NCI-H187 treated with DMSO at 0.1 percent for 48 hours (cell line): ENCODE data around the gene SLC16A13.
"Not testable (repeated sequence)": the region's sequence is repeated elsewhere in the genome, so short reads cannot be mapped to it uniquely, and the experiment has no call there.

Experiments
- DNase-seq: peaks from one replicate; lab custom pipeline; 2025; lab: John Stamatoyannopoulos, UW

Gene SLC16A13, protein sequence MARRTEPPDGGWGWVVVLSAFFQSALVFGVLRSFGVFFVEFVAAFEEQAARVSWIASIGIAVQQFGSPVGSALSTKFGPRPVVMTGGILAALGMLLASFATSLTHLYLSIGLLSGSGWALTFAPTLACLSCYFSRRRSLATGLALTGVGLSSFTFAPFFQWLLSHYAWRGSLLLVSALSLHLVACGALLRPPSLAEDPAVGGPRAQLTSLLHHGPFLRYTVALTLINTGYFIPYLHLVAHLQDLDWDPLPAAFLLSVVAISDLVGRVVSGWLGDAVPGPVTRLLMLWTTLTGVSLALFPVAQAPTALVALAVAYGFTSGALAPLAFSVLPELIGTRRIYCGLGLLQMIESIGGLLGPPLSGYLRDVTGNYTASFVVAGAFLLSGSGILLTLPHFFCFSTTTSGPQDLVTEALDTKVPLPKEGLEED

DNA sequence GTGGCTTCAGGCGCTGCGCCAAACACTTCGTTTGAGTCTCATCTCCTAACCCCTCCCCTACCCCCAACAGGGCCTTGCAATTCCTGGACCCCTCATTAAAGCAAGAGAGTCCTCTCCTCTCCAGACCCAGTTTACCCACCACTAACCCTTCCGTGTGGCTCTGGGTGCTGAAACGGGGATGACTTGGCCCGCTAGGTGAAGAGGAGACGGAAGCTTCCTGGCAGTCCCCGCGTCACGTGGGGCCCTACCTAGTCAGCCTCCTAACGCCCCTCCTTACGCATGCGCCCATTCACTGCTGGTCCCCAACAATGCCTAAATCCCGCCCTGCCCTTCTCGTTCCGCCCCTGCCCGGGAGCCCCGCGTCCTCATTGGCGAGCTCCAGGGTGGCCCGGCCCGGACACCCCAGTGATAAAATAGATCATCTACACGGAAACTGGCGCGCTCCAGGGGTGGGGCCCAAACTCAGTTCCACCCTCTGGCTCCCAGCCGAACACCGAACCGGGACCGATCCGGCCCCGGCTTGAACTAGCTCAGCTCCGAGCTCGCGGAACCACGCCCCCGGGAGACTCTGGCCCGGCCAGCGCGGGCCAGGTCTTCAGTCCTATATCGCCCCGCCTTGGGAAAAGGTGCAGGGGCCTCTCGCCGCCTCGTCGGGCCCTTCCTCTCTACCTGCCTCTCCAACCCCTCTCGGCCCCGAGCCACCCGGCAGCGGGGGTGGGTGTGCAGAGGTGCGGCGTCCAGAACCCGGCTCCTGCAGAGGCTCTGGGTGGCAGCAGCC is at the start of gene SLC16A13:
Gene SLC16A13 (plus strand): TSS at position 425 of the 778 bp plus-strand sequence. CDS start 368 bp downstream, outside the sequence.
- DNase-seq: peak; percentile 67

DNA sequence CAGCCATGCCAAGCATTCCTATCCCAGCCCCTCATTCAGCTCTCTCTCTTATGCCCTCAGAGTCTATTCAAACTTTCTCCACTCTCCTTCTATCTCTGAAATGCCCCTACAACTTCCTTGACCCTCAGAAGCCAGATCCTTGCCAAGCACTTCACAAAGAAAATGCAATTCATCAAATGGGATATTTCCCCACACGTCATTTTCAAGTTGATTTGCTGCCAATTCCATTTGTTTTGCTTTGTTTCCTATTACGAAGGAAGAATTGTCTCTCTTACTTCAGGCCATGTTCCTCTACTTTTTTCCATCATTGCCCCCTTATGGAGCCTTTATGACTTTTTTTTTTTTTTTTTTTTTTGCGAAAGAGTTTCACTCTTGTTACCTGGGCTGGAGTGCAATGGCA is 49.1 kb upstream of the SLC16A13 start:
- no peak for DNase-seq

DNA sequence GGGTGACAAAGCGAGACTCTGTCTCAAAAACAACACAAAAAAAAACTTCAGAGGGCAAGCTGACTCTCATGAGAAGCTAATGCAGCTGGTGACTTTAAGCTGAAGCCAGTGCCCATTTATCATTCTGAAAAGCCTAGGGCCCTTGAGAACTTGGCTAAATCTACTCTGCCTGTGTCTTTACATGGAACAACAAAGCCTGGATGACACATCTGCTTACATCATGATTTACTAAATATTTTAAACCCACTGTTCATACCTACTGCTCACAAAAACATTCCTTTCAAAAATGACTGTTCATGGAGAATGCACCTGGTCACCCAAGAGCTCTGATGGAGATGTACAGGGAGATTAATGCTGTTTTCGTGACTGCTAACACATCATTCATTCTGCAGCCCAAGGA is 46.0 kb upstream of the SLC16A13 start:
- DNase-seq: no peak

DNA sequence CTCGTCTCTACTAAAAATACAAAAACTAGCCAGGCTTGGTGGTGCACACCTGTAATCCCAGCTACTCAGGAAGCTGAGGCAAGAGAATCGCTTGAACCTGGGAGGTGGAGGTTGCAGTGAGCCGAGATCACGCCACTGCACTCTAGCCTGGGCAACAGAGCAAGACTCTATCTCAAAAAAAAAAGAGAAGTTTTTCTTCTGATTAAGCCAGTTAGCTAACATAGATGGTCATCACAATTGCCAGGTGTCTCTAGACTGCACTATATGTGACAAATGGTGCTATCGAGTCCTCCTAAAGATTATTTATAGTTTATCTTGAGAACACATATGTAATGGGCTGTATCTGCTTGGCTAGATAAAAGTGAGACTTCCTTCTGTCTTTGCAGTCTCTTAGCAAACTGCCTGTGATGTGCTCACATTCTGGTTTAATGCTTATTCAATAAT is 42.2 kb upstream of the SLC16A13 start:
- not testable (repeated sequence) for DNase-seq

DNA sequence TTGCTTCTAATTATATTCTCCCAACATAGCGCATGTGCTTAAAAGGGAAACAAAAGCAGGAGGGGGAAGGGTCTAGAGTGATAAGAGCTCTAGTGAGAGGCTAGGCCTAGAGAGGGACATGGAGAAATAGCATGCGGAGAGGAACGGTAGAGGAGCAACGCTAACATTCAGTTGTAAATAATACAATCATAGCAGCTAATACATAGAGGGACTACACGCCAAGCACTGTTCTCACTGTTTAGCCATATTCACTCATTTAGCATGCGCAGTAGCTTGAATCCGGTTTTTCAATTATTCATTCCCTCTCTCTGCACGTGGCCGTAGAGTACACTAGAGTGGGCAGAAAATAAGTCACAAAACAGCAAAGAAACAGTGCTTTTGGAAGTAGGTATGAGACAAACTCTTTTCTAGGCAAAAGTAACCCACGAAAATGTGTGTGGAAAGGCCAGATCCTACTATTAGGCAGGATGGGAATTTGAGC is 41.7 kb upstream of the SLC16A13 start:
- DNase-seq: no peak

DNA sequence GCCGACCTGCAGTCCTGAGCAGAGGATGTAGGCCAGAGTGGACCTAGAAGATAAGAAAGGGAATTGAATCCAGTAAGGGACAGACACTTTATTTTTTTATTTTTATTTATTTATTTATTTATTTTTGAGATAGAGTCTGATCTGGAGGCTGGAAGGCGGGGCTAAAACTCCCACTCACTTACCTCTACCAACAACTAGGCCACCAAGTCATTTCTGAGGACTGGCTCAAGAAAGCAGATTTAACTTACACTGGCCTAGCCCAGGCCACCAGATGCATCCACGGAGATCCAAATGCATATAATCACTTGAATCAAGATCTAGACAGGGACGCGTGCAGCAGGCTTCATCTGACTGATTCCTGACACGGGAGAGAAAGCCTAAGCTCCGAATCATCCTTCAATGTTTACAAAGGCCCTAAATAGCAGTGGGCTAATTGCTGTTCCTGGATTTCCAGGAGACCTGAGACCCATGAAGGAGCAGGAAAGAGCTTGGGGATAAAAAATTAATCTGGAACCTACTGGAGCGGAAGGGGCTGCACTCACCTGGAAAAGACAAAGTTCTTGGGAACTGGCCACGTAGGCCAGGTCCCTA is 41.1 kb upstream of the SLC16A13 start:
- DNase-seq: no peak

DNA sequence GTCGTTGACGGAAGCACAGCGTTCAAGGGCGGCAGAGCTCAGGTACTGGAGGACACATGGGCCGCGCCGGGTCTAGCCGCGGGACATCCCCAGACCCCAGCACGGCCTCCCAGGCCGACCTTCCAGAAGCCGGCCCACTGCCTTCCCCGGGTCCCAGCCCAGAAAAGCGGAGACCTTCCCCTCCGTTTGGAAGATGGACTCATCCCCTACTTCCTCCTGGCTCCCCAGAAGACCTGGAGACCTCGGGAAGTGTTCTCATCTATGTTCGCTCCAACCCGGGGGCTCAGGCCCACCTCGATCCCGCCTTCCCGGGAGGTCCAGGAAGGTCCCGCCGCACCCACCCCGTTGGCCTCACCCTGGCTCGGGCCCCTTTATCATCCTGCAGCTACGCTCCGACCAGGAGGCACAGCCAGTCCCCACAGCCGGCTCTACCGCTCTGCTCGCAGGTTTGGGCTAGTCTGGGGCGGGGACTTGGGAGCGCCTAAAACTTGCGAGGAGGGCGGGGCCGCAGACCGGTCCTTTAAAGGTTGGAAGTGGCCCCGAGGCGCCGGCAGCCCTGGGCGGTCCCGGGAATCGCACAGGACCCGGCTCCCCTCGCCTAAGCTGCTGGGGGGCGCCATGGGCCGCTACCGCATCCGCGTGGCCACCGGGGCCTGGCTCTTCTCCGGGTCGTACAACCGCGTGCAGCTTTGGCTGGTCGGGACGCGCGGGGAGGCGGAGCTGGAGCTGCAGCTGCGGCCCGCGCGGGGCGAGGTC is 40.1 kb upstream of the SLC16A13 start, which contains the start of gene ALOX12:
Gene ALOX12 (plus strand): TSS at position 550 of the 756 bp plus-strand sequence. CDS start 69 bp downstream, at position 619.
- DNase-seq: no peak

DNA sequence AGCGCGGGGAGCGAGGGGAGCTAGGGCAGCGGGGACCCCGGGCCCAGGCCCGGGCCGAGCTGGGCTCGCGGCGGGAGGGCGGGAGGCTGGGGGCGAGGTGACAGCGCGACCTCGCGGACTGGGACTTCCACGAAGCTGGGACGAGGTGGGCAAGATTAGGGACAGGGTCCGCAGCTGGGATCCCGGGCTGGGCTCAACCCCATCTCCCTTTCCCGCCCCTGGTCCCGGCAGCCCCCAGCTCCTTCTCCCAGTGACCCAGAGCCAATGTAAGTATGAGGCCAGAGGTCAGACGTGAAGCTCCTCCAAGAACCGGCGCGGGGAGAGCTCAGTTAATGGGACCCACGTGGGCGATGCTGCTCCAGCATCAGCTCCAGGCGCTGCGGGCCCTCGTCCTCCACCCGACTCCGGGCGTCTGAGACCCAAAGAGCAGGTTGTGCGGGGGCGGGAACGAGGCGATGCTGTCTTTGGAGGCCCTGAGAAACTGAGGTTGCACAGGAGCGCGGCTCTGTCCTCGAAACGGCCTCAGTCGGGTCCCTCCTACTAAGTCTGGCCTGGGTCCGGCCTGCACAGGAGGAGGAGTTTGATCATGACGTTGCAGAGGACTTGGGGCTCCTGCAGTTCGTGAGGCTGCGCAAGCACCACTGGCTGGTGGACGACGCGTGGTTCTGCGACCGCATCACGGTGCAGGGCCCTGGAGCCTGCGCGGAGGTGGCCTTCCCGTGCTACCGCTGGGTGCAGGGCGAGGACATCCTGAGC is 39.4 kb upstream of the SLC16A13 start:
- DNase-seq: no peak

DNA sequence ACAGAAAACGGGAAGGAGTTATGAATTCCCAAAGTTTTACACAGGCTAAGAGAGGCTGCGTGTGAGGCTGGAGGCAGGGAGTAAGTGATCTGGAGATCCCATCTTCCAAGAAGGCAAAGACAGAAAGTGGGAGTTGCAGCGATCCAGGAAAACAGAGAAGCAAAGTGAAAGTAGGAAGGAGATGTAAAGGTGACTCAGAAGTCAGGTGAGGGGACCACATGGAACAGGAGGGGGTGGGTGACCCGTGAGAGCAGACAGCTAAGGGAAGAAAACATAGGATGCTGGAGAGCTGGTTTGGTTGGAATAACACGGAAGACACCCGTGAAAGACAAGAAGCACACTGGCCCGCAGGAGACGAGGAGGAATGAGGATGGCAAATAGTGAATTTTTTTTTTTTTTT is 38.6 kb upstream of the SLC16A13 start:
- DNase-seq: no peak

DNA sequence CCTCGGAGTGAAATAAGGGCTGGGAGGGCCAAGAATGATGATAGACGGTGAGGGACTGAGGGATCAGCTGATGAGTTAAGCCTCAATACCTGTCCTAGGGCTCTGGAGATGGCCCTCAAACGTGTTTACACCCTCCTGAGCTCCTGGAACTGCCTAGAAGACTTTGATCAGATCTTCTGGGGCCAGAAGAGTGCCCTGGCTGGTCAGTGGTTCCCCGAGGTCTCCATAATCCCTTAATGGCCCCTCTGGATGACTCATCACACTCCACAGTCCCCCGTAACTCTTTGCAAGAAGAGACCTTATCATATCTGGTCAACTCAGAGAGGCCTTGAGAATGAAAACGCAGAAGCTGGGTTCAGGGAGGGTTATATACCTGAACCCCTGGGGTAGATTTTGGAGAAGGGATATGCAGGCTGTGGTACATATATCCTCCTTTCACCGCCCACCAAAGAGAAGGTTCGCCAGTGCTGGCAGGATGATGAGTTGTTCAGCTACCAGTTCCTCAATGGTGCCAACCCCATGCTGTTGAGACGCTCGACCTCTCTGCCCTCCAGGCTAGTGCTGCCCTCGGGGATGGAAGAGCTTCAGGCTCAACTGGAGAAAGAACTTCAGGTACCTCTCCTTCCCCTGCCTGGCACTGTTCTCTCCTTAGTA is 36.8 kb upstream of the SLC16A13 start:
- no peak for DNase-seq

DNA sequence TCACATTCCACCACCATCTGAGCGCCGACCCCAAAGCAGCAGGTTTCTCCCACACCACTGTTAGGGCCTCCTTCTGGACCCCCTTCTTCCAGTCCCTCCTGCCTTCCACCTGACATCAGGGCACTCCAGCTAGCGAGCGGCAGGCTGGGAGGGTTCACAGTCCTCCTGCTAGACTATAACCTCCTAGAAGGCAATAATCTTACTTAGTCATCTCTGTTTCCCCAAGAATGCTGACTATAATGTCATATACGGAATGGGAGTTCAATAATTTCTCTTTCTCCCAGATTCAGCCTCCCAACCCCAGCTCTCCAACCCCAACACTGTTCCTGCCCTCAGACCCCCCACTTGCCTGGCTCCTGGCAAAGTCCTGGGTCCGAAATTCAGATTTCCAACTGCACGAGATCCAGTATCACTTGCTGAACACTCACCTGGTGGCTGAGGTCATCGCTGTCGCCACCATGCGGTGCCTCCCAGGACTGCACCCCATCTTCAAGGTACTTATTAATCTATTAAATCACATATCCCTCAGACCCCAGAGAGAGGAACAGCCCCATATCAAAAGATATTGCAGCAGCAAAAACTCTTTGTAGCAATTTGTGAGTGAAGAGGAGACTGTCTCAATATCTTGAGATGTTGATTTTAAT is 34.4 kb upstream of the SLC16A13 start:
- no peak for DNase-seq

DNA sequence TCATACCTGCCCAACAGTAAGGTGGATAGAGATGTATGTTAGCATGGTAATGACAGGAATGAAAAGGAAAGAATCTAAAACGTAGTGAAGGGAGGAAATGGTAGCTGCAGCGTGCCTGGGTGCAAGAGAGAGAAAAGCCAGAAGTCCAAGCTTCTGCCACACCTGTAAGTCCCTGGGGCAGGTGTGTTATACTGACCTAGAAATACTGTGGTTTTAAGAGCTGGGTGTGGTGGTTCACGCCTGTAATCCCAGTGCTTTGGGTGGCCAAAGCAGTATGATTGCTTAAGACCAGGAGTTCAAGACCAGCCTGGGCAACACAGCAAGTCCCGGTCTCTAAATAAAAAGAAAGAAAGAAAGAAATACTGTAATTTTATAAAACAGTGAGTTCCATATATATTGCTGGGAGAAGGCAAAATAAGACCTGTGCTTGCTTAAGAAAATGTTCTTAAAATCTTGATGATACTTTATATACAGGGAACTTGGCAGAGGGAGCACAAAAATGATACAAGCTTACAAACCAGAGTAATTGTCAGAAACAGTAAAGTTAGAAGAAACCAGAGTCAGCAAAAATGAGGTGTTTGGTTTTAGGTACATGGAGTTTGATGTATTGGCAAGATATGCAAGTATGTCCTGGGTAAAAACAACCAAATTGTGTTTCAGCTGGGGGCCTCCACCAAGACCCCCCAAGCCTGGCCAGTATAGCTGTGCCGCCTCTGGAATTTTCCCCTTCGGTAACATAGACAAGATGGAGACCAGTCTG is 33.3 kb upstream of the SLC16A13 start:
- no peak for DNase-seq

DNA sequence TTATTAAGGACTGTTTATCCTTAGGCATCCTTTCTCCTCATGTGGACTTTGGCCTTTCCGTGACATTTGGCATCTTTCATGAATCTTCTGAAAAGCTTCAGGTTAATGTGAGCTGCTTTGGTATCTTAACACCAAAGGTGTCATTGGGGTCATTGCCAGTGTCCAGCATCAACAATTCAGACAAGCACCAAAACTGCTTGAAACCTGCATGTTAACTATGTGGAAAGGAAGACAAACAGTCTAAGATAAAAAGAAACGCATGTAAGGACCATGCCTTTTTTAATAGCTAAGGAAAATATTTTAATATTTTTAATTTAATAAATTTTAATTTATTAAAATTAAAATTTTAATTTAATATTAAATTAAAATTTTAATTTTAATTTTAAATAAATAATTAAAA is 32.1 kb upstream of the SLC16A13 start:
- DNase-seq: no peak

DNA sequence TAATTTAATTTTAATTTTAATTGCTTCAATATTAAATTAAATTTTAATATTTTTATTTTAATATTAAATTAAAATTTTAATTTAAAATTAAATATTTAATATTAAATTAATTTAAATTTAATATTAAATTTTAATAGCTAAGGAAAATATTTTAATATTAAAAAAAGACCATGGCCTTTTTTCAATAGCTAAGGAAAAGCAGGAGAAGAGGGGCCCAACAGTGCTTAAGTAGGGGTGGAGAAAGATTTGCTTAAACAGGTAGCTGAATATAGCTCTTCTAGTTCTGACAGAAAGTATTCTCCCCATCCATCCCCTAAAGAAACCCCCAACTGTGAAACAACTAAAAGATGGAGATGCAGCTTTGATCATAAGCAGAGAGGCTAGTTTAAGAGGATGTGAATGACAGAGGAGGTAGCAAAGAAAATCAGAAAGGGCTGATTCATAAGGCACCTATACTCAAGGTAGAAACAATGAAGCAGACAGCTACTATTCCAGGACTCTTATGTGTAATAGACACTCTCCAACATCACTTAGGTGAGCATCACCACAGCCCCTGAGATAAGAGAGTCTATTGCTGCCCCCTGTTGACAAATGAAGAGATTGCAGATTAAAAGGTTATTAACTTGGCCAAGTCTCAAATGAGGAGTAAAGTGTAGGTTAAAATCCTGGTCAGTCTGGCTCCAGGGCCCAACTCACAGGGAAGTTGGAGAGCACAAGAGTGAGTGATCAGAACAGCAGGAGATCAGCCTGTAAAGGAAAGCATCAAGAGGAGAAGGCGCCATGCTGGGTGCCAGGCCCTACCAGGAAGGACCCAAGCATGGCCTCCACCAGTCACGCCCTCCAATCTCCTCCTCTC is 31.2 kb upstream of the SLC16A13 start:
- peak; percentile 51 for DNase-seq

DNA sequence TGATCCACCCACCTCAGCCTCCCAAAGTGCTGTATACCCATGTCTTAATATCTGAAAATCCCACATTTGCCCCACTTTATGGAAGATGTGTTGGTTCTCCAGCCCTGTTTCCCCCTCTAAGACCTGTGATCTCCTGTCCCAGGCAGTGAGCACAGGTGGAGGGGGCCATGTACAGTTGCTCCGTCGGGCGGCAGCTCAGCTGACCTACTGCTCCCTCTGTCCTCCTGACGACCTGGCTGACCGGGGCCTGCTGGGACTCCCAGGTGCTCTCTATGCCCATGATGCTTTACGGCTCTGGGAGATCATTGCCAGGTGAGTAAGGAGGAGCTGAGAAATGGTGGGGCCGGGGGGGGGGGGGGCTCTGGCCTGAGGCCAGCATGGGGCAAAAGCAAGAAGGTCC is 30.1 kb upstream of the SLC16A13 start:
- no peak for DNase-seq

DNA sequence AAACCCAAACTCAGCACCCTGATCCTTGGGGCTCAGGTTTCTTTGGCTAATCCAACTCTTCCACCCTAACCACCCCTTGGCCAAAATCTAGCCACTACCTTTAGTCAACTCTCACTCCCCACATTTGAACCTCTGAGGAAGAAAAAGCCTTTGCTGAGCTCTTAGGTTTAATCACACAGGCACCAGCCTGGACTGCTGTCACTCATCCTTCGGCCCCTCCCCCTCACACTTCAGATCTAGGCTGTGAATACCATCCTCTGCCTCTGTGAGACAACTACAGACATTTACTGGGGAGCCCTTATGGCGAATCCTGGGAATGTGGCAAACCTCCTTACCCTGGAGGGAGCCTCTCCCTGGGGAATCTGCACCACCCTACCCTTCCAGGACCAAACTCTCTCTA is 28.7 kb upstream of the SLC16A13 start:
- DNase-seq: no peak

DNA sequence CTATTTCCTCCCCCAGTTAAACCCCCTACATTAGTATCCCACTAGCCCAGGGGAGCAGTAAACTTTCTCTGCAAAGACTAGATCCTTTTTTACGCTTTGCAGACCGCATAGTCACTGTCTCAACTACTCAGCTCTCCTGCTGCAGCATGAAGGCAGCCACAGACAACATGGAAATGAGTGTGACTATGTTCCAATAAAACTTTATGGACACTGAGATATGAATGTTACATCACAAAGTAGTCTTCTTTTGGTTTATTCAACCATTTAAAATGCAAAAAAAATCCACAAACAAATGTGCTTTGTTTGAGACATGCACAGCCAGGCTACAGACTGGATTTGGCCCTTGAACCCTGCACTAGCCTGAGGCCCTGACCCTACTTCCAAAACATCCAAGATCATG is 25.3 kb upstream of the SLC16A13 start:
- DNase-seq: no peak

DNA sequence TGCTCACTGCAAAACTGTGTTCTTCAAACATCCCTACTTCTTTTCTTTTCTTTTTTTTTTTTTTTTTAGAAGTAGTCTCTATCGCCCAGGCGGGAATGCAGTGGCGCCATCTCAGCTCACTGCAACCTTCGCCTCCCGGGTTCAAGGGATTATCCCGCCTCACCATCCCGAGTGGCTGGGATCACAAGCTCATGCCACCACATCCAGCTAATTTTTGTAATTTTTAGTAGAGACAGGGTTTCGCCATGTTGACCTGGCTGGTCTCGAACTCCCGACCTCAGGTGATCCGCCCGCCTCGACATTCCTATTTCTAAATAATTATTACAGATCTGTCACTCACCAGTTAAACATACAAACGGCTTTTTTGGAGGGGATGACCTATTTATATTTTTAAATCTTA is 24.4 kb upstream of the SLC16A13 start:
- DNase-seq: no peak
